Raji (cell line): ENCODE results near the gene FRAS1.

ENCODE experiments used
- POLR2A ChIP-seq: IDR thresholded peaks from 2 replicates; pipeline ENCODE4 v1.6.1; 2011; ENCODE audit warnings: low read depth, low read length, control low read depth; ENCODE audit not compliant: insufficient read depth

The FRAS1 gene

GRCh38 chr4:78543424-78544125, 486.5 kb downstream of the FRAS1 start:
- TF ChIP-seq POLR2A, result no peak

- no peak for TF ChIP-seq POLR2A
Measured at GRCh38 chr4:78544678-78545077, 487.6 kb downstream of the FRAS1 start.

- no peak for TF ChIP-seq POLR2A
Measured at GRCh38 chr4:78545275-78546246, 488.4 kb downstream of the FRAS1 start.

GRCh38 chr4:78551420-78552351, 494.6 kb downstream of the FRAS1 start, which contains the start of gene ANXA3:
TSS of gene ANXA3 (plus strand) at chr4:78551770. CDS start at chr4:78554474, 2,704 bp downstream.
- TF ChIP-seq POLR2A, result no peak

GRCh38 chr4:78552389-78553042, 495.4 kb downstream of the FRAS1 start:
- TF ChIP-seq POLR2A, result no peak

- TF ChIP-seq POLR2A, result no peak
Measured at GRCh38 chr4:78553043-78553396, 495.9 kb downstream of the FRAS1 start.

- no peak for TF ChIP-seq POLR2A
Measured at GRCh38 chr4:78553529-78554060, 496.5 kb downstream of the FRAS1 start.

- TF ChIP-seq POLR2A, result no peak
Measured at GRCh38 chr4:78556665-78557064, 499.5 kb downstream of the FRAS1 start.

GRCh38 chr4:78557841-78558240, 500.7 kb downstream of the FRAS1 start:
- no peak for TF ChIP-seq POLR2A

- no peak for TF ChIP-seq POLR2A
Measured at GRCh38 chr4:78558410-78558809, 501.3 kb downstream of the FRAS1 start.

GRCh38 chr4:78560296-78560963, 503.3 kb downstream of the FRAS1 start:
- no peak for TF ChIP-seq POLR2A

- no peak for TF ChIP-seq POLR2A
Measured at GRCh38 chr4:78561677-78562076, 504.6 kb downstream of the FRAS1 start.

GRCh38 chr4:78562687-78563086, 505.6 kb downstream of the FRAS1 start:
- no peak for TF ChIP-seq POLR2A

- TF ChIP-seq POLR2A, result no peak
Measured at GRCh38 chr4:78565971-78566372, 508.8 kb downstream of the FRAS1 start.
